Right lobe of liver (tissue), 6 donors: ENCODE data around the gene HERPUD2. TPM values are rescaled to one million over a fixed set of nuclear protein-coding genes. Genes with fewer than 3 reads are reported as not detected.
A peak's percentile ranks its signal among the peaks of the same experiment; 100 is the strongest.

Experiments
- ATAC-seq, 4 donors: fragments of 200-7000 bp; cut with Tn5 transposase; one replicate each; pipeline ENCODE4 v1.9.1; 2020; ENCODE audit warnings: mild to moderate bottlenecking in 4 of 4, moderate library complexity in 4 of 4
- DNase-seq, 3 donors: peaks; one replicate each; pipeline ENCODE4 v3.0.0-alpha.2; 2020
- H3K27ac ChIP-seq, 3 donors: fragments of 200-600 bp; one replicate each; pipeline ENCODE4 v1.8.0; 2022
- H3K27me3 ChIP-seq, 2 donors: fragments of 200-600 bp; one replicate each; pipeline ENCODE4 v1.8.0; 2022
- H3K36me3 ChIP-seq, 4 donors: fragments of 200-600 bp; sonication (generic) in 1 of 4; one replicate each; pipeline versions ENCODE4 v1.5.1 to v1.8.0; 2017 to 2022; ENCODE audit warnings: control low read depth in 1 of 4
- H3K4me1 ChIP-seq, 4 donors: fragments of 200-600 bp; sonication (generic) in 1 of 4; one replicate each; pipeline versions ENCODE4 v1.5.1 to v1.8.0; 2017 to 2022; ENCODE audit warnings: control low read depth in 1 of 4
- H3K4me3 ChIP-seq, 3 donors: fragments of 200-600 bp; one replicate each; pipeline ENCODE4 v1.8.0; 2022
- H3K9me3 ChIP-seq, 4 donors: fragments of 200-600 bp; sonication (generic) in 1 of 4; one replicate each; pipeline versions ENCODE4 v1.5.1 to v1.8.0; 2017 to 2022; ENCODE audit warnings: control low read depth in 1 of 4
- CTCF ChIP-seq, 4 donors: fragments of 200-600 bp in 3 of 4; fragments of 450-650 bp in 1 of 4; IDR thresholded peaks; one replicate each; pipeline versions ENCODE4 v1.5.1 to v1.8.0; 2016 to 2022; ENCODE audit warnings: antibody characterized with exemption in 4 of 4, mild to moderate bottlenecking in 2 of 4
- POLR2A ChIP-seq: fragments of 450-650 bp; IDR thresholded peaks from one replicate; pipeline ENCODE4 v1.6.1; 2017; ENCODE audit warnings: antibody characterized with exemption, mild to moderate bottlenecking
- WGBS: methylation state at CpG from one replicate; pipeline ENCODE4 v1.1.6; 2018; ENCODE audit warnings: low coverage, low lambda C conversion rate; ENCODE audit not compliant: insufficient coverage; ENCODE audit errors: missing lambda C conversion rate; 5-methylcytosine and 5-hydroxymethylcytosine counted together
- intact Hi-C, 2 donors: fragments of 100-400 bp; cut with DNase I; formaldehyde crosslinking; loops; one replicate each; pipeline versions ENCODE4 v1.11.2 to v1.14.1; 2022
- total RNA-seq, 6 experiments: library from RNA; depleted of rRNA in 2 of 6; stranded (reverse); fragments of >200 nt in 2 of 6; fragmentation: NEBNext Ultra II Directional in 3 of 6; extraction: Animal tissue kit (Norgen Biotek cat#: 25700) in 3 of 6; gene quantifications; one replicate each; pipeline versions ENCODE4 v1.1.0 to v1.2.4, GENCODE V29; 2016 to 2023
- donor health status: DM: no; HTN: yes; CAD: no.
- donor health status: DM: no; HTN: no; CAD: no.
- donor health status: DM: no; HTN: no; CAD: no.
- donor health status: DM: no; HTN: yes; CAD: no.
- donor health status: DM: no; HTN: yes; CAD: no.

Gene HERPUD2
- total RNA-seq, 6 experiments from 2014 or later = 15.4 to 26.7 (median 20.6) TPM

- WGBS = 80% methylated on average over 1 of the region's 5 CpGs
- Histone ChIP-seq H3K27me3 (no peaks in the 10 kb centered on the region), H3K27ac (no peak overlapping the region), H3K4me3 (no peak overlapping the region), H3K4me1 (no peaks in the 10 kb centered on the region), H3K36me3 (no peaks in the 10 kb centered on the region), H3K9me3 (no peaks in the 10 kb centered on the region)
- TF ChIP-seq CTCF (IDR thresholded peaks at IDR 0.05) (no peak), POLR2A (no peak)
- ATAC-seq (no peak), DNase-seq (no peak)
- intact Hi-C loops = no loop called here
Measured at GRCh38 chr7:35734001-35734483, 39.1 kb upstream of the HERPUD2 start.

- no peaks in the 10 kb centered on the region for H3K27me3 ChIP-seq
- ATAC-seq = peak in 2 of 4 donors; percentile 54 to 71
- no peak overlapping the region for H3K27ac ChIP-seq
- WGBS = 94% methylated on average over 3 of the region's 3 CpGs
- TF ChIP-seq POLR2A = no peak
- intact Hi-C loops = no loop called here
- no peak overlapping the region for H3K4me3 ChIP-seq
- no peaks in the 10 kb centered on the region for H3K36me3 ChIP-seq
- peak in 1 of 3 donors; percentile 49 for DNase-seq
- no peaks in the 10 kb centered on the region for H3K9me3 ChIP-seq
- H3K4me1 ChIP-seq = no peaks in the 10 kb centered on the region
Measured at GRCh38 chr7:35731349-35731748, 36.4 kb upstream of the HERPUD2 start.

GRCh38 chr7:35729061-35729783, 34.3 kb upstream of the HERPUD2 start:
- intact Hi-C loops = no loop called here
- TF ChIP-seq POLR2A (no peak), CTCF (IDR thresholded peaks at IDR 0.05) (no peak)
- H3K9me3 ChIP-seq = no peaks in the 10 kb centered on the region
- WGBS = 40% methylated on average over 2 of the region's 3 CpGs
- no peaks in the 10 kb centered on the region for H3K36me3 ChIP-seq
- peak overlapping the region in 2 of 3 donors; percentile 14 to 51 for H3K27ac ChIP-seq
- H3K27me3 ChIP-seq = no peaks in the 10 kb centered on the region
- ATAC-seq (peak; percentile 22 to 44 (median 34)), DNase-seq (no peak)
- H3K4me1 ChIP-seq = no peaks in the 10 kb centered on the region
- no peak overlapping the region for H3K4me3 ChIP-seq

GRCh38 chr7:35728412-35729060, 33.6 kb upstream of the HERPUD2 start:
- 56% methylated on average over 1 of the region's 1 CpG for WGBS
- no peak for DNase-seq
- Histone ChIP-seq H3K4me3 (no peak overlapping the region), H3K4me1 (no peaks in the 10 kb centered on the region), H3K36me3 (no peaks in the 10 kb centered on the region), H3K9me3 (no peaks in the 10 kb centered on the region), H3K27me3 (no peaks in the 10 kb centered on the region), H3K27ac (peak overlapping the region in 2 of 3 donors; percentile 14 to 51)
- TF ChIP-seq POLR2A (no peak), CTCF (IDR thresholded peaks at IDR 0.05) (no peak)
- intact Hi-C loops = no loop called here
- no peak for ATAC-seq

- TF ChIP-seq CTCF (IDR thresholded peaks at IDR 0.05) = no peak
- no peak for TF ChIP-seq POLR2A
- no peaks in the 10 kb centered on the region for H3K27me3 ChIP-seq
- intact Hi-C loops = no loop called here
- no peak for DNase-seq
- no peaks in the 10 kb centered on the region for H3K36me3 ChIP-seq
- ATAC-seq = no peak
- no peak overlapping the region for H3K4me3 ChIP-seq
- H3K4me1 ChIP-seq = no peaks in the 10 kb centered on the region
- 100% methylated on average over 1 of the region's 2 CpGs for WGBS
- H3K27ac ChIP-seq = no peak overlapping the region
- H3K9me3 ChIP-seq = no peaks in the 10 kb centered on the region
Measured at GRCh38 chr7:35727571-35727970, 32.6 kb upstream of the HERPUD2 start.
